Measurements from ENCODE around the gene E2F1.

DNA sequence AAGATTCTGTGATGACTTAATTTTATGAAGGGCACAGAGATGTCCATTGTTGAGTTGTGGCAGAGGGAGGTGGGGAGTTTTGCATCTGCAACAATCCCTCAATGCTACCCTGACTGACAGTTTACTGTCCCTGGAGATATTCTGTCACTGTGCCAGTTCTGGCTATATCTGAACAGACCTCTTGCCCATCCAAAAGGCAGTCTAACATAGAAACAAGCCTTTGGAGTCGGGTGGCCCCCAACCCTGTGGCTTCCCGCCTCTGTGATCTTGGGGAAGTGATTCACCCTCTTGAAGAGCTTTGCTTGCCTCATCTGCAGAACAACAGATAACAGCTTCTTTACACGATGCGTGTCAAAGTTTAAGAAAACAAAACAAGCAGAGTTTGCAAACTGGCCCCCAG is 3.8 kb upstream of the E2F1 start:
- TF ChIP-seq POLR2AphosphoS5 (IDR thresholded peaks at IDR 0.05), result no peak
- no peak for TF ChIP-seq CTCF (IDR thresholded peaks at IDR 0.05)
- no peak for TF ChIP-seq POLR2A (IDR thresholded peaks at IDR 0.05)
- no peak for TF ChIP-seq EP300 (IDR thresholded peaks at IDR 0.05)

All from stomach (tissue), 4 donors.